ENCODE measurements around the gene TCFL5.
A peak's percentile ranks its signal among the peaks of the same experiment; 100 is the strongest.

TCFL5 gene

GRCh38 chr20:62894261-62894660 is 32.6 kb upstream of the TCFL5 start:
- no peak for DNase-seq

- no peak for DNase-seq
These were observed 32.1 kb upstream of the TCFL5 start for GRCh38 chr20:62893700-62894099.

GRCh38 chr20:62892348-62893304 is 31.0 kb upstream of the TCFL5 start:
- DNase-seq: no peak

- no peak for DNase-seq
These were observed 29.5 kb upstream of the TCFL5 start for GRCh38 chr20:62891111-62891510.

- no peak for DNase-seq
These were observed 28.8 kb upstream of the TCFL5 start for GRCh38 chr20:62890444-62890843.

GRCh38 chr20:62889871-62890270 is 28.2 kb upstream of the TCFL5 start:
- DNase-seq: no peak

GRCh38 chr20:62889411-62889810 is 27.8 kb upstream of the TCFL5 start:
- DNase-seq: no peak

- DNase-seq: no peak
These were observed 27.3 kb upstream of the TCFL5 start for GRCh38 chr20:62888910-62889309.

GRCh38 chr20:62888406-62888805 is 26.8 kb upstream of the TCFL5 start:
- DNase-seq: no peak

- DNase-seq: no peak
These were observed 26.2 kb upstream of the TCFL5 start for GRCh38 chr20:62887860-62888239.

GRCh38 chr20:62887152-62887859 is 25.7 kb upstream of the TCFL5 start:
- peak; percentile 83 for DNase-seq

GRCh38 chr20:62886709-62887058 is 25.1 kb upstream of the TCFL5 start:
- DNase-seq: no peak

GRCh38 chr20:62885896-62886708 is 24.5 kb upstream of the TCFL5 start:
- DNase-seq: no peak

- DNase-seq: no peak
These were observed 23.6 kb upstream of the TCFL5 start for GRCh38 chr20:62885046-62885895.

GRCh38 chr20:62884556-62884955 is 22.9 kb upstream of the TCFL5 start:
- DNase-seq: no peak

- DNase-seq: no peak
These were observed 20.8 kb upstream of the TCFL5 start for GRCh38 chr20:62882426-62882825.

GRCh38 chr20:62881662-62882395 is 20.2 kb upstream of the TCFL5 start:
- DNase-seq: no peak

- no peak for DNase-seq
These were observed 19.5 kb upstream of the TCFL5 start for GRCh38 chr20:62880935-62881661.

GRCh38 chr20:62880147-62880934 is 18.7 kb upstream of the TCFL5 start:
- no peak for DNase-seq

Data from femur (tissue), 1 donor.